ENCODE results near the gene OR5K1.

OR5K1 gene

GRCh38 chr3:98518816-98519215 lies 55.8 kb downstream of the OR5K1 start:
- DNase-seq, result no peak

DNA sequence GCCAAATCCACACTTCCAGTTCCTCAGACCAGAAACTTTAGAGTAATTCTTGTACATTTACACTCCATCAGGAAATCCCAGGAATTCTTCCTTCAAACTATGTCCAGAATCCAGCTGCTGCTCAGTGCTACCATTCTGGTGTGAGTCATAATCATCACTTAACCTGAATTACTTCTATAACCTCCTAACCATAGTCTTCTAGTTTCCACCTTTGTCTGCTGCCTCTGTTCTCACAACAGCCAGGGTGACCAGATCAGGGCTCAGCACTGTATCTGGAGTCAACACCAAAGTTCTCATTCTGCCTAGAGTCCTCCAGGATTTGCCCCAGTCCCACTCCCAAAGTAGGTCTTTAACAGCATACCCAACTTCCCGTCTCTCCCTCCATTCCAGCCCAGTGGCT lies 56.4 kb downstream of the OR5K1 start:
- no peak for DNase-seq

- peak in 5 of 6 experiments; percentile 6 to 56 (median 10) for DNase-seq
Measured at GRCh38 chr3:98521897-98522543, 59.0 kb downstream of the OR5K1 start.

All from stimulated activated naive CD4-positive, alpha-beta T cell (primary cell).